Neuronal stem cell (in vitro differentiated cells): ENCODE data around the gene FUT3.

Experiments used
- DNase-seq: peaks from one replicate; pipeline ENCODE4 v3.0.0-alpha.2; 2013; ENCODE audit warnings: low spot score
- H2AFZ ChIP-seq: one replicate; pipeline ENCODE4 v1.6.1; 2013; ENCODE audit warnings: mild to moderate bottlenecking, low read length, inconsistent platforms
- H2AK5ac ChIP-seq: 2 replicates; pipeline ENCODE4 v1.6.1; 2013; ENCODE audit warnings: low read depth, mild to moderate bottlenecking, inconsistent platforms, low read length, moderate library complexity, mixed read lengths
- H2BK120ac ChIP-seq: 2 replicates; pipeline ENCODE4 v1.6.1; 2013; ENCODE audit warnings: low read depth, mild to moderate bottlenecking, inconsistent platforms, low read length, moderate library complexity, mixed read lengths
- H2BK12ac ChIP-seq: one replicate; pipeline ENCODE4 v1.6.1; 2013; ENCODE audit warnings: low read length, inconsistent platforms
- H2BK15ac ChIP-seq: 2 replicates; pipeline ENCODE4 v1.6.1; 2013; ENCODE audit warnings: mild to moderate bottlenecking, low read length, inconsistent platforms, mixed read lengths
- H2BK5ac ChIP-seq: one replicate; pipeline ENCODE4 v1.6.1; 2013; ENCODE audit warnings: inconsistent platforms, mild to moderate bottlenecking, low read length, moderate library complexity
- H3K14ac ChIP-seq: one replicate; pipeline ENCODE4 v1.6.1; 2013; ENCODE audit warnings: low read length, inconsistent platforms
- H3K18ac ChIP-seq: 2 replicates; pipeline ENCODE4 v1.6.1; 2013; ENCODE audit warnings: low read length, inconsistent platforms
- H3K23ac ChIP-seq: 2 replicates; pipeline ENCODE4 v1.6.1; 2013; ENCODE audit warnings: low read depth, mild to moderate bottlenecking, mixed read lengths, low read length, inconsistent platforms; ENCODE audit not compliant: poor library complexity
- H3K27ac ChIP-seq: replicated peaks from 3 replicates; pipeline ENCODE4 v1.5.1; 2013; ENCODE audit warnings: low read length, inconsistent platforms
- H3K27me3 ChIP-seq, 3 experiments: 2 replicates each; pipeline ENCODE4 v1.6.1; 2013; ENCODE audit warnings: low read length in 3 of 3, mild to moderate bottlenecking in 2 of 3, inconsistent platforms in 1 of 3, low read depth in 1 of 3, mixed read lengths in 1 of 3, moderate library complexity in 1 of 3; ENCODE audit not compliant: control insufficient read depth in 3 of 3, insufficient read depth in 3 of 3
- H3K36me3 ChIP-seq, 2 donors: replicated peaks in 1 of 2; 2 replicates each; pipeline ENCODE4 v1.6.1; 2013; ENCODE audit warnings: low read length in 2 of 2; ENCODE audit not compliant: control insufficient read depth in 2 of 2, insufficient read depth in 2 of 2
- H3K4ac ChIP-seq: 2 replicates; pipeline ENCODE4 v1.6.1; 2013; ENCODE audit warnings: inconsistent platforms, mild to moderate bottlenecking, low read length, moderate library complexity
- H3K4me1 ChIP-seq, 2 donors: 1 replicate in 1 of 2; 2 replicates in 1 of 2; pipeline ENCODE4 v1.6.1; 2013; ENCODE audit warnings: low read length in 2 of 2, low read depth in 1 of 2; ENCODE audit not compliant: control insufficient read depth in 2 of 2, insufficient read depth in 1 of 2
- H3K4me2 ChIP-seq: one replicate; pipeline ENCODE4 v1.6.1; 2013; ENCODE audit warnings: mild to moderate bottlenecking, low read length, inconsistent platforms; ENCODE audit not compliant: insufficient read depth, poor library complexity, severe bottlenecking
- H3K4me3 ChIP-seq, 2 donors: 2 replicates each; pipeline ENCODE4 v1.5.1; 2013; ENCODE audit warnings: low read length in 2 of 2, mild to moderate bottlenecking in 2 of 2, inconsistent platforms in 1 of 2, moderate library complexity in 1 of 2
- H3K79me1 ChIP-seq: one replicate; pipeline ENCODE4 v1.6.1; 2013; ENCODE audit warnings: low read depth, mild to moderate bottlenecking, inconsistent platforms, low read length, moderate library complexity
- H3K9ac ChIP-seq: one replicate; pipeline ENCODE4 v1.6.1; 2013; ENCODE audit warnings: mild to moderate bottlenecking, low read depth, low read length, inconsistent platforms; ENCODE audit not compliant: poor library complexity
- H3K9me3 ChIP-seq, 2 donors: replicated peaks in 1 of 2; 2 replicates each; pipeline versions ENCODE3 to v1.6.1; 2013; ENCODE audit warnings: low read length in 2 of 2, mild to moderate bottlenecking in 2 of 2, inconsistent platforms in 1 of 2, low read depth in 1 of 2, mixed read lengths in 1 of 2, moderate library complexity in 1 of 2; ENCODE audit not compliant: control insufficient read depth in 2 of 2, insufficient read depth in 1 of 2
- H4K8ac ChIP-seq: one replicate; pipeline ENCODE4 v1.6.1; 2013; ENCODE audit warnings: low read depth, mild to moderate bottlenecking, inconsistent platforms, low read length, moderate library complexity
- H4K91ac ChIP-seq: one replicate; pipeline ENCODE4 v1.6.1; 2013; ENCODE audit warnings: low read length, low read depth, mild to moderate bottlenecking, inconsistent platforms; ENCODE audit not compliant: poor library complexity
- WGBS, 2 donors: extraction: QIAGEN DNeasy Blood & Tissue Kit; methylation state at CpG; one replicate each; pipeline ENCODE4 v1.1.7; 2013; ENCODE audit warnings: missing lambda C conversion rate in 2 of 2, mixed read lengths in 1 of 2; ENCODE audit not compliant: insufficient read length in 2 of 2, insufficient replicate concordance in 1 of 2; ENCODE audit errors: extremely low coverage in 2 of 2; 5-methylcytosine and 5-hydroxymethylcytosine counted together

Gene FUT3

DNA sequence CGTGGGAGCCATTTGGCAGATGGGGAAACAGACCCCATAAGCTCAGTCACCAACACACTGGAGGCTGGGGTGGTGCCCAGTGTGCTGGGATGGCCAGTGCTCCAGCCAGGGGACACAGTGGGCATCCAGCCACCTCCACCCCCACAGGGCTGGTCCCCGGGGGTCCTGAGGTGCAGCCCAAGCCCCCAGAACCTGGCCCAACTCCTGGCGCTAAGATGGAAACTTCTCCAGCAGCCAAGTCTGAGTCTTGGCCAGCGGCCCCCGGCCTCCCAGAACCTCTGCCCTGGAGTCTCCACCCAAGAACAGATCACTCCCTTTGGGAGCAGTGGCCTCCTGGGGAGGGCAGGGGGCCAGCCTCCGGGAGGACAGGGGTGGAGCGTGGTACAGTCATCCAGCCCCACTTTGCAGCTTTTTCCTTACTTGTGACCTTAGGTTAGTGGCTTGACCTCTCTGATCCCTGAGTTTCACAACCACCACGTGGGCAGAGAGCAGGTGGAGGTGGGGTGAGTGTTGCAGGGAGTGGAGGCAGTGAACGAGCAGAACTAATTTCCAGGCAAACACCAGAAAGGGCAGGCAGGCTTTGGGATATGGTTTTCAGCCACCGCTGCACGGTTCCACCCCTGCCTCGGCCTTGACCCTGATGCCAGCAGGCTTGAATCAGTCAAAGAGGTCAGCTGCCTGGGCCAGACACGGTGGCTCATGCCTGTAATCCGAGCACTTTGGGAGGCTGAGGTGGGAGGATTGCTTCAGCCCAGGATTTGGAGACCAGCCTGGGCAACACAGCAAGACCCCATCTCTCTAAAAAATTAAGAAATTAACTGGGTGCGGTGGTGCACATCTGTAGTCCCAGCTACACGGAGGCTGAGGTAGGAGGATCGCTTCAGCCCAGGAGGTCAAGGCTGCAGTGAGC lies 50.6 kb downstream of the FUT3 start:
- H3K36me3 ChIP-seq, result no peaks in the 10 kb centered on the region
- H2BK15ac ChIP-seq, result peak overlapping the region; percentile 30

DNA sequence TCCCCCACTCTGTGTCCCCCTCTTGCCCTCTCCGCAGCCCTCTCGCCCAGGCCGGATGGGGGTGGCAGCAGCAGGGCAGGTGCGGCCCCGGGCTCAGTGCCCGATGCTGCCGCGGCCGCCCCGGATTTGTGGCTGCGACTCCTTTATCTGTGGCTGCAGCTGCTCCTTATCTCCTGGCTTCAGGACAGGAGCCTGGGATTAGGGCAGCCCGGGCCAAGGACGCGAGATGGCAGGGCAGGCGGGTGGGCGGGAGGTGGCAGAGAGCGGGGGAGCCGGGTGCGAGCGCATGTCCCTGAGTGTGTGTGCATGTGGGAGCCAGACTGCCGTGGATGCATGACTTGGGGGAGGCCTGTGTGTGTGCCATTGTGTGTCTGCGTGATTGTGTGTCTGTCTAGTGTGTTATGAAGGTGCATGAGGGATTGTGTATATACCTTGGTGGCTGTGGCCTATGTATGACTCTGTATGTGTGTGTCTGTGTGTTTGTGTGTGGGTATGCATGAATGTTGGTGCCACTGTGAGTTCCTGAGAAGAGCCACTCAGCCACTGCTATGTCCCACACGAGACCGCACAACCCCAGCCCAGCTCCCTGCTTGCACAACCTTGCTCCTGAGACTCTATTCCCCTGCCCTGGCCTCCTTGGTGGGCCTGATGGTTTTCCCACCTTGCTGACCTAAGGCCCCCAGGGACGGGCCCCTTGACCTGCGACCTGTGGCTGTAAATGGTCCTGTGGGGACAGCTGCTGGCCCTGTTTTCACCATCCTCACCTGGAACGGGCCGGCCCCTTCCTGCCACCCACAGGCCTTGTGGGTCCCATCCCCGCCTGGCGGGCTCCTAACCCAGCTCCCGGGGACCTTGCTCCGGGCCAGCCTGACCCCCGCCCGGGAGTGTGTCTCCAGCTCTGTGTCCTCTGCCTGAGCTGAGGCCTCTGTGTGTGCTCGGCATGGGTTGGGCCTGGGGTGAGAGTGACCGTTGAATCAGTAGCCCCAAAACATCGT lies 51.7 kb downstream of the FUT3 start:
- peak overlapping the region; percentile 71 for H3K18ac ChIP-seq
- H3K9me3 ChIP-seq, result peaks cover 0 to 5% of the 10 kb centered on the region in 2 donors
- no peak overlapping the region for H3K4me2 ChIP-seq
- H4K91ac ChIP-seq, result no peak overlapping the region
- H2BK12ac ChIP-seq, result no peak overlapping the region
- H2AFZ ChIP-seq, result peak overlapping the region; percentile 45
- no peaks in the 10 kb centered on the region for H3K36me3 ChIP-seq
- H3K23ac ChIP-seq, result no peak overlapping the region
- H3K4ac ChIP-seq, result peak overlapping the region; percentile 66
- H3K27me3 ChIP-seq, result peaks cover 0 to 10% (median 2%) of the 10 kb centered on the region in 3 experiments
- H3K27ac ChIP-seq, result no peak overlapping the region
- peak overlapping the region; percentile 92 for H2BK15ac ChIP-seq
- peak overlapping the region; percentile 44 for H3K9ac ChIP-seq
- no peak overlapping the region for H4K8ac ChIP-seq
- H3K4me3 ChIP-seq, result no peak overlapping the region
- no peak overlapping the region for H2BK120ac ChIP-seq
- peak overlapping the region; percentile 24 for H2BK5ac ChIP-seq
- H3K4me1 ChIP-seq, result peaks cover 15 to 24% of the 10 kb centered on the region in 2 donors
- no peak for DNase-seq
- no peak overlapping the region for H3K14ac ChIP-seq
- H3K79me1 ChIP-seq, result peaks cover 4% of the 10 kb centered on the region
- no CpG with 5 or more reads among the region's 37 CpGs for WGBS, 2 donors
- peak overlapping the region; percentile 63 for H2AK5ac ChIP-seq

More for the DNA sequence above, 50.6 kb downstream of the FUT3 start:
- H2BK12ac ChIP-seq, result peak overlapping the region; percentile 82
- H3K79me1 ChIP-seq, result peaks cover 6% of the 10 kb centered on the region
- H3K4me3 ChIP-seq, result no peak overlapping the region
- no peak overlapping the region for H3K18ac ChIP-seq
- H3K9ac ChIP-seq, result no peak overlapping the region
- peak overlapping the region; percentile 63 for H2AK5ac ChIP-seq
- H2BK5ac ChIP-seq, result peak overlapping the region; percentile 24
- H3K4me1 ChIP-seq, result peaks cover 16 to 24% of the 10 kb centered on the region in 2 donors
- no peak overlapping the region for H3K23ac ChIP-seq
- DNase-seq, result no peak
- no peak overlapping the region for H4K8ac ChIP-seq
- no peak overlapping the region for H4K91ac ChIP-seq
- peaks cover 0 to 16% (median 7%) of the 10 kb centered on the region in 3 experiments for H3K27me3 ChIP-seq
- no peak overlapping the region for H3K27ac ChIP-seq
- no peak overlapping the region for H2AFZ ChIP-seq
- no peak overlapping the region for H3K14ac ChIP-seq
- H3K9me3 ChIP-seq, result peaks cover 0 to 5% of the 10 kb centered on the region in 2 donors
- H3K4ac ChIP-seq, result no peak overlapping the region
- H2BK120ac ChIP-seq, result no peak overlapping the region
- H3K4me2 ChIP-seq, result no peak overlapping the region
- WGBS, 2 donors, result no CpG with 5 or more reads among the region's 17 CpGs

DNA sequence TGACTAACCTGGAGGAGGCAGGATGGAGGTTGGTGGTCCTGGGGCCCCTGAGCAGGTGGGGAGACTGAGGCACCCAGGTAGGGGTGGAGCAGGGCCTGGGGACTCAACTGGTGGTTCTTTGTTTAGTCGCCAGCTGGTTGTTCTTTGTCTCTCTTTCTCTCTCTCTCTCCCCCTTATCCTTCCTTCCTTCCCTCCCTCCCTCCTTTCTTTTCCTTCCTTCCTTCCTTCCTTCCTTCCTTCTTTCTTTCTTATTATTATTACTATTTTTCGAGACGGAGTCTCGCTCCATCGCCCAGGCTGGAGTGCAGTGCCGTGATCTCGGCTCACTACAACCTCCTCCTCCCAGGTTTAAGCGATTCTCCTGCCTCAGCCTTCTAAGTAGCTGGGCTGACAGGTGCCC lies 53.0 kb downstream of the FUT3 start:
- H2AK5ac ChIP-seq, result peak overlapping the region; percentile 86
- H3K79me1 ChIP-seq, result peaks cover 4% of the 10 kb centered on the region
- no peak for DNase-seq
- H3K9me3 ChIP-seq, result peaks cover 0 to under 1% of the 10 kb centered on the region in 2 donors
- H3K27ac ChIP-seq, result no peak overlapping the region
- peaks cover 0 to 4% (median 0%) of the 10 kb centered on the region in 3 experiments for H3K27me3 ChIP-seq
- peak overlapping the region; percentile 92 for H4K91ac ChIP-seq
- no peaks in the 10 kb centered on the region for H3K36me3 ChIP-seq
- no peak overlapping the region for H3K14ac ChIP-seq
- H3K4me3 ChIP-seq, result no peak overlapping the region
- H2BK5ac ChIP-seq, result peak overlapping the region; percentile 22
- no peak overlapping the region for H3K9ac ChIP-seq
- WGBS, 2 donors, result no CpG with 5 or more reads among the region's 8 CpGs
- H3K18ac ChIP-seq, result peak overlapping the region; percentile 38
- H2BK15ac ChIP-seq, result peak overlapping the region; percentile 95
- no peak overlapping the region for H2AFZ ChIP-seq
- peaks cover 9 to 18% of the 10 kb centered on the region in 2 donors for H3K4me1 ChIP-seq
- no peak overlapping the region for H3K23ac ChIP-seq
- H2BK120ac ChIP-seq, result no peak overlapping the region
- no peak overlapping the region for H3K4ac ChIP-seq
- H2BK12ac ChIP-seq, result no peak overlapping the region
- H4K8ac ChIP-seq, result no peak overlapping the region
- H3K4me2 ChIP-seq, result no peak overlapping the region
